HUDEP-2 (cell line): Measurements from ENCODE around the gene NOL3.

Experiments used
- DNase-seq, 76 experiments: peaks; one replicate each; lab custom pipeline; 2025; ENCODE audit not compliant: unreplicated experiment in 76 of 76; lab: John Stamatoyannopoulos, UW

The NOL3 gene

DNA sequence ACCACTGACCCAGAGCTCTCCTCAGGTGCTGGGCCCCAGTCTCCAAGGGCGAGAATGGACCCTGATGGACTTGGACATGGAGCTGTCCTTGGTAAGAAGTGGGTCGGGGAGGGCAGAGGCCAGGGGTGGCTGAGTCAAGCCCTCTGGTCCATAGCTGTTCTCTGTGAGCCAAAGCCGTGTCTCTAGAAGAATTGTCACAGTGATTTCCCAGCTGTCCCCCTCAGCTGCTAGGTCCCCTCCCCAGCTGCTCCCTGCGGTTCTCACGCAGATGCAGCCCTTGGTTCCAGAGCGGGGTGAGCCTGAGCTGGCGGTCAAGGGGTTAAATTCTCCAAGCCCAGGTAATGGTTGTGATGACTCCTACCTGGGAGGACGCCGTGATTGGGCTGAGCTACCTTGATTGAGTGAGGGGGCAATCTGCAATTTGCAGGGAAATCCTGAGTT is 1.3 kb upstream of the NOL3 start:
- no peak for DNase-seq

DNA sequence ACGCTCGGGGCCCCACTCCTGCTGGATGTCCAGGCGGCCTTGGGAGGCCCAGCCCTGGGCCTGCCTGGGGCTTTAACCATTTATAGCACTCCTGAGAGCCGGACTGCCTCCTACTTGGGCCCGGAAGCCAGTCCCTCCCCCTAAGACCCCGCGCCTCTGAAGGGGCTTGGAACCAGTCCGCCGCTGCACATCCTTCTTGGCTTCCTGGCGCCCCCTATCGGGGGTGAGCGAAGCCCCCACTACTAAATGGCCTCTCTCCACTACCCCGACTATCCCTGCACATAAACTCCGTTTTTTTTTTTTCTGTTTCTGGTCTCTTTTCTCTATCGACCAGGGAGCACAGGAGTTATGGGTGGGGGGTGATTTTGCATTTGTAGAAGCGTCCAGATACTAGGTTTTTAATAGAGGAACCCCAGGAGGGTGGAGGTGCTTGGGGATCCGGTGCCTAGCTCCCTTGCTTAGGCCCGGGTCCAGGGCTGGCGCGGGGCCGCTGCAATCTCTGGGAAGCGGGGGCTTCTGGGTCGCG is 633 bp upstream of the NOL3 start:
- peak in 17 of 76 experiments; percentile 7 to 38 (median 25) for DNase-seq

DNA sequence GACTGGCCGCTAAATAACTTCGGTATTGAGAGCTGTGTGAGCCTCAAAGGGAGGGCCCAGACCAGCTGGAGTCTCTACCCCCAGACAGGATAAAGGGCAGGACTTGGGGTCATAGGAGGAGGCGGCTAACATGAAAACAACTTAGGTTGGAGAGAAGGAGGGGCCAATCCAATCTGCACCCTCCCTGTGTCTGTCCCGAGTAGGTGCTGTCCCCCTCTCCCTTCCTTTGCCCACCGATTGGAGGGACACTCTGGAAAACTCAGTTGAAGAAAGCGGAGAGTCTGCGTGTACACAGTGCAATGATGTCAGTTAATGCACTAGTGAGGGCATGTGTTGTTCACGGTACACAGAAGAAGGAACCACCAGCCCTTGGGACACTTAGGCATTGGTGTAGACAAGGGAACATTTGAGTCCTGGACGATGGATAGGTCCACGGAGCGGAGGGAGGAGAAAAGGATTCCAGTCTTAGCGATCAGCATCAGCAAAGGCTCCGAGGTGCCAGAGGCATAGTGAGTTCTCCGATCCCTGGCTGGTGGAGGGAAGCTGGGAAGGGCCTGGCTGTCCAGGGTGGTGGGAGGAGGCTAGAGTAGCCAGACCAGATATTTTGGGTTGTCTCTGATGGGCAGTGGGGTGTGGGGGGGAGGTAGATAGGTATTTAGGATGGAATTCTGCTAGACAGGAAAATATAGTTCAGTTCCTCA is 761 bp downstream of the NOL3 start:
- DNase-seq, result no peak

DNA sequence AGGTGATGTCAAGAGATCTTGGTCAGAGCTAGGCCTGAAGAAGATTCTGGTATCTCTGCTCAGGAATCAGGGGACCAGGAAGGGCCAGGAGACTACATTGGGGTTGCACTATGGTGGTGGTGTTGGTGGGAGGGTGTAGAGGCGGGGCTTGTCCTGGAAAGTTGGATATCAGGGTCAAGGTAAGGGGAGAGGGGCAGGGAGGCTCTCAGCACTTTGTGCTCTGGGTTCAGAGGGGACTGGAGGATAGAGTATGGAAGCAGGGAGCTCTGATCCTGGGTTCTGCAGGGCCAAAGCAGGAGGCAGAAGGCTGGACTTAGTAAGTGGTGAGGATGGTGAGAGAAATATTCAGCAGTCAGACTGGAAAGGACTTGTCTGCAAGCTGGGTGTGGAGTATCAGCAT is 3.0 kb downstream of the NOL3 start:
- no peak for DNase-seq

DNA sequence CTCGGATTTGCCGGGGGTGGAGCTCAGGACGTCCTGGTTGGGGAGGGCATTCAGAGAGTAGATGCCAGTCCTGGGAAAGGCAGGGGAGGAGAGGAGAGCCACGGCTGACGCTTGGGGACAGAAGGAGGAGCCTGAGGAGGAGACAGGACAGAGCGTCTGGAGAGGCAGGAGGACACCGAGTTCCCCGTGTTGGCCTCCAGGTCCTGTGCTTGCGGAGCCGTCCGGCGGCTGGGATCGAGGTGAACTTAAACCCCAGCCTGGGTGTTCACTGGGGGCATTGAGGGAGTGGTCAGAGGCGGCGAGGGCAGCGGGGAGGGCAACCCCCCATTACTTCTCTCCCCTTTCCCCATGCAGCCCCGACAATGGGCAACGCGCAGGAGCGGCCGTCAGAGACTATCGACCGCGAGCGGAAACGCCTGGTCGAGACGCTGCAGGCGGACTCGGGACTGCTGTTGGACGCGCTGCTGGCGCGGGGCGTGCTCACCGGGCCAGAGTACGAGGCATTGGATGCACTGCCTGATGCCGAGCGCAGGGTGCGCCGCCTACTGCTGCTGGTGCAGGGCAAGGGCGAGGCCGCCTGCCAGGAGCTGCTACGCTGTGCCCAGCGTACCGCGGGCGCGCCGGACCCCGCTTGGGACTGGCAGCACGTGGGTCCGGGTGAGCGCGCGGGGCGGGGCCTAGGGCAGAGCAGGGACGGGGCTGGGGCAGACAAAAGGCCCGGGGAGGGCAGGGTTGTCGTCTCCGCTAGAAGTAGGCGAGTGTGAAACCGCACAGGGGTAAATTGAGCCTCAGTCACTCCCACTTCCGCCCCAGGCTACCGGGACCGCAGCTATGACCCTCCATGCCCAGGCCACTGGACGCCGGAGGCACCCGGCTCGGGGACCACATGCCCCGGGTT is 3.7 kb downstream of the NOL3 start:
- peak in 72 of 76 experiments; percentile 36 to 92 (median 78) for DNase-seq

DNA sequence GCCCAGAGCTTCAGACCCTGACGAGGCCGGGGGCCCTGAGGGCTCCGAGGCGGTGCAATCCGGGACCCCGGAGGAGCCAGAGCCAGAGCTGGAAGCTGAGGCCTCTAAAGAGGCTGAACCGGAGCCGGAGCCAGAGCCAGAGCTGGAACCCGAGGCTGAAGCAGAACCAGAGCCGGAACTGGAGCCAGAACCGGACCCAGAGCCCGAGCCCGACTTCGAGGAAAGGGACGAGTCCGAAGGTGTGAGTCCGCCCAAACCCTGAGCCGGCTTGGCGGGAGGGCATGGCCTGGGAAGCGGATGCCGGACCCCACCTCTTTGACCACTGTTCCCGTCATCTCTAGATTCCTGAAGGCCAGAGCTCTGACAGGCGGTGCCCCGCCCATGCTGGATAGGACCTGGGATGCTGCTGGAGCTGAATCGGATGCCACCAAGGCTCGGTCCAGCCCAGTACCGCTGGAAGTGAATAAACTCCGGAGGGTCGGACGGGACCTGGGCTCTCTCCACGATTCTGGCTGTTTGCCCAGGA is 4.4 kb downstream of the NOL3 start:
- no peak for DNase-seq

DNA sequence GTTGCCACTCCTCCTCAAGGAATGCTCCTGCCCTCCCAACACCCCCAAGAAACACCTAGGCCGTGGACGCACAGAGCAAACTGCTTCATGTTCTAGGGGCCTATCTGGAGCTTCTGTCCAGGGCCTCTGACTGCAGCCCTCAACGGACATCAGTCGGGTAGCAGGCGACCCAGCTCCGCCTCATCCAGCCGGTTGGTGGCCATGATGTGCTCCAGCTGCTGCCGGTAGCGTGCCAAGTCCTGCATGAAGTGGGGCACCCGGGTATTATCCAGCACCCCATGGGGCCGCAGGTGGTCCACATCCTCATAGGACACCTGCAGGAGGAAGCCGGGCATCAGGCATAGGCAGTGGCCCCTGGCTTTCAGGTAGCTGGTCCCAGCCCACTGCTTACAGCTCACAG is 6.3 kb downstream of the NOL3 start:
- DNase-seq, result no peak

DNA sequence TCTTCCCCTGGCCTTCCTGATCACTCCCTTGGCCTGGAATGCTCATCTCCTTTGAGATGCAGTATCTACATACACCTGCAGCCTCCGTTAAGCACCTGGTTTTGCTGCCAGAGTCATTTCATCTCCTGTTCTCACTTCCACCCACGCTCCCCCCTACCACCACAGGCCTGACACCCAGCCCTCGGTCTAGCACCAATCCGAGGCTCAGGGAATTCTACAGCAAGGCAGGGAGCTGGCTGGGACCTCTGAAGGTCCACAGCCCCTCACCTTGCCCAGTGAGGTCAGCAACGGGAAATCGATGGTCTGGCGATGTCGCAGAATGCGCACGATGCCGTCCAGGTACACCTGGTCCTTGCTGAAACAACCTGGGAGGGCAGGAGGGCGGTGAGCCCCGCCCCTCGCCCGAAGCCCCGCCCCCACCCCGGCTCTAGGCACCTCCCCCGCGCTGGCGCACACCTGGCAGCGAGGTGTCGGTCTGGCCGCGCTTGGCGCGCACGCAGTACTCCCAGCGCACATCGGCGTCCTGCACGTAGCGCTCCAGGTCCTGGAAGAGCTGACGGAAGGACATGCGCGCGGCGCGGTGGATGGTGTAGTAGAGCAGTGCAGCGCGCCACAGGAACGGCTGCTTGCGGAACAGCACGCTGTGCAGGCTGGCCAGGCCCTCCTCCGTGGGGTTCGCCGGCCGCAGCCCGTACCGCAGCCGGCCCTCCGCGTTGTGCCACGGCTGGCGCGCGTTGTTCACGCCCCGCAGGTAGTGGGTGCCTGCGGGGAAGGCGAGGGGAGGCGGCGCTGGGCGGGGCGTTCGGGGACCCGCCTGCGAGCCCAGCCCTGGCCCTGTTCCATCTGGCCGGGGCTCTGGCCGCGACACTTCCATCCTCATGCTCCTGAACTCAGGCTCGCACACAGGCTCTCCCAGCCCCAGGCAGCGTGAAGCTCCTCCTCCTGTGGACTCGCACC is 7.7 kb downstream of the NOL3 start:
- DNase-seq, result peak in 17 of 76 experiments; percentile 12 to 48 (median 20)

DNA sequence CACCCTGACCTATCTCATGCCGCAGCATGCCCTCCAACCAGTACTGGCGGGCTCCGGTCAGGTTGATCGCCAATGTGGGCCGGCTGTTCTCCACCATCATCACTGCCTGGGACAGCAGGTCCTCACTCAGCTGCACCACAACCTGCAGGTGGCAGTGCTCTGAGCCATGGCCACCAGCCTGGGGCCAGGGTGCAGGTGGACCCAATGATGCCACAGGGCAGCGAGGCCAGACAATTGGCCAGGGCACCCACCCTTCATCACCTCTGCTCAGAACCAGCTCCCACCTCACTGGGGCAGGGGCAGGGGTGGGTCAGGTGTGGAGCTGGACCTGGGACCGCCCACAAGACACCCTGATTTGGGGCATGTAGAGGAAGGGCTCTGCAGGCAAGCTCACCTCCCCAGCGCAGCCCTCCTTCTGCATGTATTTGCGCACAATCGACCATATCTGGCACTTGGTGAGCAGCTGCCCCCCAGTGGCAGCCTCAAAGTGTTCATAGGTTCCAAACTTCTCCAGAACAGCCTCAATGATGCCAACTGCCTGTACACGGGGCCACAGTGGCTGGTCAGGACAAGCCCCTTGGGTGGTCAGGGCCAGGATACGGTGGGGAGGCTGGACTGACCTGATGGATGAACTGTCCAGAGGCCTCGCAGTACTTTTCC is 9.2 kb downstream of the NOL3 start:
- DNase-seq, result peak in 13 of 76 experiments; percentile 5 to 33 (median 14)

DNA sequence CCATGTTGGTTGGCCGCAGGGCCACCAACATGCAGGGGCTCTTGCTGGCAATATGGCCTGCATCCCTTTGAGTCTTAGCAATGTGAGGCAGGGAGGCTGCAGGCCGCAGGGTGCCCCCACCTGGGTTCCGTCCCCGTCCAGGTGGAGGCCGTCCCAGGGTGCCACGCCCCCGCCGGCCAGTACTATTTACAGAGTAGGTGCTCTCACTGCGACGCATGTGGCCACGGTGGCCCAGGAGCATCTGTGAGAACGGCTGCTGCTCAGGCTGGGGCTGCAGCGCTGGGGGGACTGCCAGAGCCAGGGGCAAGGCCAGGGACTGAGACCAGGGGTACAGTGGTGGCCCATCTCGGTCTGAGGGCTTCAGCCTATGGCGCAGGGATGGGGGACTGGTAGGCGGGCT is 9.8 kb downstream of the NOL3 start:
- DNase-seq, result no peak

DNA sequence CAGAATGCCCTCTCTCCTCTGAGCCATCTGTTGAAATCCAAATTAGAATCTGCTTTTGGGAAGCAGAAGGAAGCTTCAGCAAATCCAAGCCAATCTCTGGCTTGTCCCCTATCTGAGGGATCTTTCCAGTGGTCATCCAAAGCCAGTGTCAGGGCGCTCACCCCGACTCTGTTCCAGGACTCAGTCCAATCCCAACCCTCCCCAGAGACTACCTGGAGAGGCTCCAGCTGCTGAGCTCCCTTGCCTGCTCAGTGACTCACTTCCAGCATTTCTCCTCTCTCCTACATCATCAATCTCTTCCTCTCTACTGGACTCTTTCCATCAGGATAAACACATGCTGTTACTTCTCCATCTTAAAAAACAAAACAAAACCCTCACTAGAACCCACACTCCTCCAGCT is 11.0 kb downstream of the NOL3 start:
- DNase-seq, result no peak

DNA sequence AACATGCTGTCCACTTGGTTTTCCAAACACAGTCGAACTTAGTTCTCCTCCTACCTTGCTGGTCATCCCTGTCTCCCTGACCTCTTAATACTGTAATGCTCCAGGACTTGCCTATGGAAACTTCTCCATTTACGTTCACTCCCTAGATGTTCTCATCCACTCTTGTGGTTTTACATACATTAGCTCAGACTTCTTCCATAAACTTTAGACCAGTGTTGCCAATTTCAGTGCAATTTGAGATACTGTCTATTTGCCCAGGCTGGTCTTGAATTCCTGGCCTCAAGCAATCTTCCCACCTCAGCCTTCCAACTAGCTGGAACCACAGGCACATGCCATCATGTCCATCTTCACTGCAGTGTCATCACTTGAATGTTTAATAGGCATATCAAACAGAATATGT is 11.9 kb downstream of the NOL3 start:
- DNase-seq, result no peak

DNA sequence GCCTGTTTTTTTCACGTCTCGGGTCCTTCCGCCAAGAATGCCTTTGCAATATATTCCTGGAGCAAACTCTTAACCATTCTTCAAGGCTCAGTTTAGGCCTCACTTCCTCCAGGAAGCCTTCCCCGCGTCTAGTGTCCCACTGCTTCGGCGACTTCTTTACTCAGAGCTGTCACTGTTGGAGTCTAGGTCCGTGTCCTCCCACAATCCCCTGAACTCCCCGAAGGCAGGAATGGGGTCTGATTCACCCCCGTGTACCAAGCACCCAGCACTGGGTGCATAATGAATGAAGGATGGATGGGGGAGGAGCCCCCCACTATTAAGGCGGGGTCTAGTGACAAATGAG is 12.9 kb downstream of the NOL3 start:
- no peak for DNase-seq

DNA sequence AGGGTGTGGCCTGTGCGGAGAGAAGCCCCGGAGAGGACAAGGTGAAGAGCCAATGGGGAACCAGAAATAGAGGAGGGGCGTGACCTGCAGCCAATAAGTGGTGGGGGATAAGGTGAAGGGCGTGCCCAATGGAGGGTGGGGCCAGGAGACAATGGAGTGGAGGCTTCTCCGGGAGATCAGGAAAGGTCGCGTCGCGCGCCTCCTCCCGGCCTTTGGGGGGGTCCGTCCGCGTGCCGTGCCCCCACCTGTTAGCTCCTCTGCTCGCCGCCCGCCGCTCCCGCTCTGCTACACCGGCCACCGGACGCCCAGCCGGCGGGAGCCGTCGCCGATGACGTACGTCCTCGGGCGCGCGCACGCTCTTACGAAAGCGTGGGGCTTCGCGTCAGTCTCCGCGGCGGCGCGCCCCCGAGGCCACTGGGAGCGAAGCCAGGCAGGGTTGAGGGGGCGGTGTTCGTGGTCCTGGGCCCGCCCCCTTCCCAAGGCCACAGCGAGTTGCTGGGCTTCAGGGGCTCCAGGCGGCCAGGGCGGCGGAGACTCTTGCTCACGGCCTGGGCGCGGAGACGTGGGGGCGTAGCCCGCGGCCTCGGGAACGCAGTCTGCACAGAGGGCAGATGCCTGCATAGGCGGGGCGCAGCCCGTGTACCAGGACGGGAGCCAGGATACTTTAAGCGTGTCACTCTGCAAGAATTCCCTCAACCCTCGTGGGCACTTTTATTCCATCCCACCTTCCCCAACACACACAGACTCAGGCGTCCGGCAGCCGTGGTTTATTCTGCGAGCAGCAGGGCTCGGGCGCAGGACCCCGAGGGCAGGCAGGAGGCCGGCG is 13.5 kb downstream of the NOL3 start, which contains the start of gene MATCAP1:
MATCAP1 (minus strand) TSS at position 337 of the 826 bp plus-strand sequence. CDS start 3,353 bp downstream, outside the sequence.
- DNase-seq, result peak in 75 of 76 experiments; percentile 62 to 97 (median 92)

DNA sequence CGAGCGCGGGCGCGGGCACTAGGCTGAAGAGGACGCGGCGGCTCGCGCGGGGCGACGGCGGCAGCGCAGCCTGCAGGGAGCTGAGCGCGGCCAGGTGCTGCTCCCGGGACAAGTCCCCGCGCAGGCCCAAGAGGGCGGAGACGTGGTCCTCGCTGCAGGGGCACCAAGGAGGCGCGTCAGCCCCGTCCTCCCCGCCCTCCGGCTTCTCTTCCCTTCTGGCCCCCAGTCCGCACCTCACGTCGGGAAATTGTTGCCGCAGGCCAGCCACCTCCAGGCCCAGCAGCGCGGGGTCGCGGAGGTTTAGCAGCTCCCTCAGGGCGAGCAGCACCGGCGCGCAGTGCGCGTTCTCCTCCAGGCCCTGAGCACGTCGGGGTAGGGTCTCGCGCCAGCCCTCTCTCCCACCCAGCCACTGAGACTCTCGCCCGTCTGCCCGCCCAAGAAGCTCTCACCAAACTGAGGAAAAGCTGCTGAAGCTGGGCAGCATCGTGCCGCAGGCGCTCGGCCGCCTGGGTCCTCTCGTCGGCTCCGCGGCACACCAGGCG is 14.2 kb downstream of the NOL3 start:
- no peak for DNase-seq

DNA sequence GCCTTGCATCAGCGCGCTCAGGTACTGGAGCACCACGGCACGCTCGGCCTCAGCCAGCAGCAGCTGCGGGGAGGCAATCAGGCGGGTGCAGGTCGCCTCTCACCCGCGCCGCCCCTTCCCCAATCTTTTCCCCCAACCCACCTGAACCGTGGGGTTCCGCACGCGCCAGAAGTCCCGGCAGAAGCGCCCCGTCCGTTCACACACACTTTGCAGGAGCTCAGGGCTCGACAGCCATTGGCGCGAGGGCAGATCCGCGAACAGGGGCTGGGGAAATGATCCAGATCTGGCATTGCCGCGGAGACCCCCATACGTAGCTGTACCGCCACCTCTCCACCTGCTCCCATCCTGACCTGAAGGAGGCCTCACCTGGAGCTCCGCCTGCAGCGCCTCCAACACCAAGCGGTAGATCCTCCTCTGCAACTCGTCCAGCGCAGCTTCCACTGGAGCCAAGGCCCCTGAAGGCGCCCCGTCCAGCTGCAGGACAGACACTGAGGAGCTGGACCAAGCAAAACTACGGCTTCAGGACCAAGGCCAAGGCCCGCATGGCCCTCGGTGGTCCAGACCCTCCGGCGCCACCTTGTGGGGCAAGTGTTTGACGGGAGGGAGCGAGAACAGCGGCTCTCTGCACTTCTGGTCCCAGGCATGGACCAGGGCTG is 14.8 kb downstream of the NOL3 start:
- peak in 74 of 76 experiments; percentile 16 to 89 (median 75) for DNase-seq

DNA sequence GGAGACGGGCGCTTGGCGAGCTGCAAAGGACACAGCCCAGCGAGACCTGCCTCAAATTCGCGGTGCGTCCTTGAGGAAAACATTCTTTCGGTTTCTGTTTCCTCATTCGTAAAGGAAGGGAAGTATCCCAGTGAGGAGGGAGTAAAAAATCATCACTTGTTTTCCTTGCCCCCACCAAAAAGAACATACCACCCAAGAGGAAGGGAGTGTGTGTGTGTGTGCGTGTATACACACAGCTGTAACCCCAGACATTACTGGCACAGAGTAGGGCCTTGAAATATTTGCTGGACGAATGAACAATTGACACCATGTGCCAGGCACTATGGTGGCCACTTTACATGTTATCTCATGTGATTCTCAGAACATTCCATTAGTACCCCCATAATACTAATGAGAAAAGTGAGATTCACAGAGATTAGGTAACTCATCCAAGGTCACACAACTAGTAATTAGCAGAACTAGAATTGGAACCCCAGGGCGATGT is 15.4 kb downstream of the NOL3 start:
- no peak for DNase-seq

DNA sequence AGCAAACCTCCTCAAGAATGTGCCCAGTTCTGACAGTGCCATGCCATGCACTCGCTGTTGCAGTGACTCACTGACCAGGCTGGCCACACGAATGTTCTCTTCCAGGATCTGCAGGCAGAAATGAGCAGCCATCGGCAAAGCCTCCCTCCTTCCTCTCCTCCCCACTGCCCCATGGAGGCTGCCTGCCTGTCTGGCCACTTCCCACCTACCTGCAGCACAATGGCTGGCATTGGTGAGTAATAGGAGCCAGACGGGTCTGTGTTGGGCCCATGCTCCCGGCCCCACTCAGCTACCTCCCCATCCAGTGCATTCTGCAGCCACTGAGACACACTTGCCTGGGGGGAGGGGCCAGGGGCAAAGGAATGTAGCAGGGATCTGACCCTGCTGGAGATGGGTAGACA is 16.2 kb downstream of the NOL3 start:
- DNase-seq, result no peak
